HepG2 (cell line): Measurements from ENCODE around the gene GPR42. TPM values are rescaled to one million over a fixed set of nuclear protein-coding genes. Genes with fewer than 3 reads are reported as not detected.
A peak's percentile ranks its signal among the peaks of the same experiment; 100 is the strongest.

Source experiments
- AFF4 ChIP-seq: sonication (generic); formaldehyde crosslinking; IDR thresholded peaks from 2 replicates; pipeline ENCODE4 v1.4.0; 2020; ENCODE audit warnings: missing genetic modification reagents
- CCDC6 ChIP-seq: sonication (generic); formaldehyde crosslinking; IDR thresholded peaks from 2 replicates; pipeline ENCODE4 v1.8.1; 2022; ENCODE audit warnings: mild to moderate bottlenecking, missing genetic modification reagents, moderate library complexity
- KDM2A ChIP-seq: sonication (generic); formaldehyde crosslinking; IDR thresholded peaks from 2 replicates; pipeline ENCODE4 v1.4.0; 2020; ENCODE audit warnings: low read depth, missing genetic modification reagents, borderline replicate concordance
- KMT2A ChIP-seq: sonication (generic); formaldehyde crosslinking; IDR thresholded peaks from 2 replicates; pipeline ENCODE4 v1.4.0; 2020; ENCODE audit warnings: missing genetic modification reagents
- LRRFIP1 ChIP-seq: sonication (generic); formaldehyde crosslinking; conservative IDR thresholded peaks from 2 replicates; pipeline ENCODE4 v1.4.0; 2020; ENCODE audit warnings: missing genetic modification reagents
- MED8 ChIP-seq: sonication (generic); formaldehyde crosslinking; IDR thresholded peaks from 2 replicates; pipeline ENCODE4 v1.8.1; 2023; ENCODE audit warnings: mild to moderate bottlenecking, missing genetic modification reagents; ENCODE audit not compliant: insufficient replicate concordance
- NR0B2 ChIP-seq: sonication (generic); formaldehyde crosslinking; IDR thresholded peaks from 2 replicates; pipeline ENCODE4 v1.4.0; 2020; ENCODE audit warnings: mild to moderate bottlenecking, missing genetic modification reagents
- TEF ChIP-seq: sonication (generic); formaldehyde crosslinking; IDR thresholded peaks from 2 replicates; pipeline ENCODE4 v1.5.0; 2020; ENCODE audit warnings: missing genetic modification reagents
- ZHX2 ChIP-seq, 2 experiments: sonication (generic) in 1 of 2; formaldehyde crosslinking in 1 of 2; IDR thresholded peaks; 2 replicates each; pipeline versions ENCODE4 v1.6.1 to v1.9.0; 2014 to 2022; ENCODE audit warnings: antibody characterized with exemption in 1 of 2, borderline replicate concordance in 1 of 2, inconsistent platforms in 1 of 2, low read depth in 1 of 2, missing genetic modification reagents in 1 of 2
- ZNF276 ChIP-seq: sonication (generic); formaldehyde crosslinking; IDR thresholded peaks from 2 replicates; pipeline ENCODE4 v1.4.0; 2020; ENCODE audit warnings: mild to moderate bottlenecking, low read depth, missing genetic modification reagents
- ZNF749 ChIP-seq: sonication (generic); formaldehyde crosslinking; IDR thresholded peaks from 2 replicates; pipeline ENCODE4 v1.8.0; 2022; ENCODE audit warnings: mild to moderate bottlenecking, missing genetic modification reagents, moderate library complexity, borderline replicate concordance
- polyA plus RNA-seq, 8 experiments: library from polyadenylated mRNA; depleted of rRNA in 3 of 8; stranded (reverse) in 7 of 8; unstranded in 1 of 8; fragments of >200 nt; fragmentation: Illumina TruSeq in 4 of 8; extraction: Trizol in 4 of 8; gene quantifications; 2 replicates each; pipeline versions ENCODE4 v1.2.1 to v1.2.3, GENCODE V29; 2011 to 2016; ENCODE audit warnings: low read depth in 4 of 8, missing spikeins in 1 of 8, mixed read lengths in 1 of 8; ENCODE audit not compliant: insufficient read depth in 1 of 8
- total RNA-seq, 5 experiments: library from RNA; depleted of rRNA; stranded (reverse); fragments of >200 nt; fragmentation: Illumina TruSeq; extraction: Trizol; gene quantifications; 2 replicates each; pipeline ENCODE4 v1.2.3, GENCODE V29; 2016; ENCODE audit warnings: low read depth in 1 of 5

The GPR42 gene
- total and polyA plus RNA-seq, 2 of the 13 experiments (the other 11 are each of a cell fraction or from before 2014, with no cell fraction given), result not detected

GRCh38 chr19:35380450-35381124, 9.7 kb downstream of the GPR42 start (continued):
- TF ChIP-seq AFF4 (CRISPR knock-in tag), result no peak
- no peak for TF ChIP-seq NR0B2 (CRISPR knock-in tag)
- no peak for TF ChIP-seq ZNF749 (CRISPR knock-in tag)
- TF ChIP-seq KMT2A (CRISPR knock-in tag), result no peak
- TF ChIP-seq MED8 (CRISPR knock-in tag), result no peak
- TF ChIP-seq ZNF276 (CRISPR knock-in tag), result no peak
- TF ChIP-seq ZHX2 (IDR thresholded peaks at IDR 0.05; ENCODE audit: low read depth), result no peak
- TF ChIP-seq ZHX2 (CRISPR knock-in tag; IDR thresholded peaks at IDR 0.05; ENCODE audit: borderline replicate concordance), result no peak
- TF ChIP-seq TEF (CRISPR knock-in tag), result peak; percentile 86; the same call in 1 of the 2 replicates
- no peak for TF ChIP-seq CCDC6 (CRISPR knock-in tag)
- no peak for TF ChIP-seq LRRFIP1 (CRISPR knock-in tag)
- TF ChIP-seq KDM2A (CRISPR knock-in tag), result peak; percentile 26; the same call in 1 of the 2 replicates
